ENCODE data around the gene CEP164. TPM values are rescaled to one million over a fixed set of nuclear protein-coding genes. Genes with fewer than 3 reads are reported as not detected.

The CEP164 gene
- total and polyA plus RNA-seq, 2 of the 4 experiments (the other 2 are of a cell fraction): 23.3 to 26.9 TPM

- no peak overlapping the region for H3K23ac ChIP-seq (ENCODE audit: low read depth, low read length)
- H3K27ac ChIP-seq (ENCODE audit: insufficient read depth, low read length): no peak overlapping the region
- H3K9me1 ChIP-seq (ENCODE audit: insufficient read depth, low read length): peaks cover 4% of the 10 kb centered on the region; the same call in 1 of the 2 replicates
- H3K27me3 ChIP-seq (ENCODE audit: control insufficient read depth, insufficient read depth, low read length): no peaks in the 10 kb centered on the region
- peaks cover 4% of the 10 kb centered on the region in 2 experiments; a peak in 1 of 4 replicates for H3K79me1 ChIP-seq (ENCODE audit: low read depth in 1 of 2, low read length in 2 of 2)
- no peaks in the 10 kb centered on the region for H3K9me3 ChIP-seq (ENCODE audit: control insufficient read depth, insufficient read depth, low read length)
- H4K5ac ChIP-seq (ENCODE audit: low read depth, low read length): no peak overlapping the region
- H2AFZ ChIP-seq (replicated peaks; ENCODE audit: low read length, poor library complexity): no peak overlapping the region
- H3K4me2 ChIP-seq (ENCODE audit: low read depth, low read length): no peak overlapping the region
- peaks cover 44% of the 10 kb centered on the region for H3K36me3 ChIP-seq (ENCODE audit: control insufficient read depth, insufficient read depth, low read length)
- no peak overlapping the region for H2AK9ac ChIP-seq (replicated peaks; ENCODE audit: low read depth, low read length, poor library complexity)
- in situ Hi-C loops (cut with MboI; ENCODE audit: low sequenced_read_pairs) (loop anchor here (25.0 kb wide), 1 partner anchor 993 kb away; the partner anchor contains the start of gene UBE4A), dilution Hi-C loops (cut with HindIII; ENCODE audit: low sequenced_read_pairs, unreplicated experiment) (no loop called here), intact Hi-C loops (cut with micrococcal nuclease) (no loop called here)
- H2BK120ac ChIP-seq (ENCODE audit: low read depth, low read length): no peak overlapping the region
- H3K18ac ChIP-seq (ENCODE audit: low read depth, low read length): no peak overlapping the region
- H4K20me1 ChIP-seq (ENCODE audit: insufficient read depth, low read length): no peaks in the 10 kb centered on the region
- no peak overlapping the region for H3K4me3 ChIP-seq (ENCODE audit: insufficient read depth, low read depth, low read length)
- no CpG with 5 or more reads among the region's 1 CpG for WGBS, 2 experiments (ENCODE audit: extremely low coverage in 2 of 2, insufficient read length in 1 of 2)
- no peak overlapping the region for H2AK5ac ChIP-seq (ENCODE audit: low read depth, low read length)
- H3K9ac ChIP-seq (ENCODE audit: low read depth, low read length): no peak overlapping the region
- no peak overlapping the region for H2BK15ac ChIP-seq (ENCODE audit: low read depth, low read length)
- H2BK5ac ChIP-seq (ENCODE audit: low read depth, low read length, poor library complexity, severe bottlenecking): no peak overlapping the region
- CTCF ChIA-PET: no interaction called here
- no peak overlapping the region for H3K4ac ChIP-seq (ENCODE audit: low read depth, low read length)
- H4K8ac ChIP-seq (ENCODE audit: low read depth in 2 of 2, low read length in 2 of 2): no peak overlapping the region
- no peak overlapping the region for H4K91ac ChIP-seq (ENCODE audit: insufficient read depth, low read depth, low read length)
- DNase-seq: no peak
- H3K14ac ChIP-seq (replicated peaks; ENCODE audit: low read depth, low read length): no peak overlapping the region
- POLR2A ChIA-PET (ENCODE audit: unreplicated experiment): no interaction called here
- H3K56ac ChIP-seq (ENCODE audit: extremely low read depth, insufficient read depth, low read length): no peak overlapping the region
- H2BK20ac ChIP-seq (ENCODE audit: low read depth, low read length): no peak overlapping the region
- no peaks in the 10 kb centered on the region for H3K4me1 ChIP-seq (ENCODE audit: control insufficient read depth, insufficient read depth, low read length)
- TF ChIP-seq BHLHE40 (IDR thresholded peaks at IDR 0.05; ENCODE audit: low read depth, low read length): no peak
- TF ChIP-seq POLR2A (IDR thresholded peaks at IDR 0.05; ENCODE audit: low read depth, low read length): no peak
- no peak for TF ChIP-seq MXI1 (IDR thresholded peaks at IDR 0.05; ENCODE audit: borderline replicate concordance, low read depth, low read length)
- TF ChIP-seq RAD21 (IDR thresholded peaks at IDR 0.05; ENCODE audit: low read length): no peak
- no peak for TF ChIP-seq NFE2L2 (IDR thresholded peaks at IDR 0.05; ENCODE audit: low read depth, low read length)
- no peak for TF ChIP-seq USF2 (IDR thresholded peaks at IDR 0.05; ENCODE audit: low read depth, low read length)
- no peak for ATAC-seq (ENCODE audit: low read depth)
- BruUV-seq (replicated peaks): no TSS peak
These were observed 41.9 kb downstream of the CEP164 start for GRCh38 chr11:117369534-117369933.

All from IMR-90 (cell line).